ENCODE measurements around the gene MYO3B. TPM values are rescaled to one million over a fixed set of nuclear protein-coding genes. Genes with fewer than 3 reads are reported as not detected.

Gene MYO3B
- total and polyA plus RNA-seq, 2 of the 8 experiments (the other 6 are each of a cell fraction or from before 2014, with no cell fraction given): 0.17 to 0.19 TPM

GRCh38 chr2:170265321-170265720 is 87.4 kb downstream of the MYO3B start:
- H2BK20ac ChIP-seq (ENCODE audit: low read length): no peak overlapping the region
- no peak overlapping the region for H3K27ac ChIP-seq (ENCODE audit: low read depth, low read length)
- H3K27me3 ChIP-seq (replicated peaks in 1 of 4; ENCODE audit: control insufficient read depth in 3 of 4, extremely low read depth in 1 of 4, insufficient read depth in 3 of 4, low read length in 3 of 4): no peaks in the 10 kb centered on the region
- H4K8ac ChIP-seq (ENCODE audit: extremely low read depth, insufficient read depth, low read length): no peak overlapping the region
- H3K79me1 ChIP-seq (ENCODE audit: low read depth, low read length): no peaks in the 10 kb centered on the region
- H2BK120ac ChIP-seq (replicated peaks; ENCODE audit: low read depth, low read length): no peak overlapping the region
- no peaks in the 10 kb centered on the region for H3K79me2 ChIP-seq (ENCODE audit: control insufficient read depth in 1 of 2, insufficient read depth in 2 of 2, low read length in 2 of 2)
- no peak overlapping the region for H2AK5ac ChIP-seq (ENCODE audit: low read depth, low read length)
- H3K14ac ChIP-seq (ENCODE audit: insufficient read length): no peak overlapping the region
- no peak for TF ChIP-seq MAX (IDR thresholded peaks at IDR 0.05)
- H3K4me2 ChIP-seq (ENCODE audit: insufficient read depth in 1 of 2, low read depth in 2 of 2, low read length in 2 of 2): no peak overlapping the region
- H3K36me3 ChIP-seq (ENCODE audit: control insufficient read depth in 2 of 4, insufficient read depth in 4 of 4, low read length in 3 of 4): no peaks in the 10 kb centered on the region; a peak in 1 of 8 replicates
- no peak overlapping the region for H2BK15ac ChIP-seq (ENCODE audit: low read length)
- POLR2A ChIA-PET (ENCODE audit: partially characterized antibody): interaction anchor here (0.6 kb wide), 1 partner anchor 845 kb away, joined by 3 read pairs; no protein-coding TSS in a partner anchor
- DNase-seq (ENCODE audit: low read depth in 1 of 2, low spot score in 2 of 2) (no peak), FAIRE-seq (no peak)
- CTCF ChIA-PET (ENCODE audit: partially characterized antibody): interaction anchor here (1.3 kb wide), 1 partner anchor 32 kb away, joined by 3 read pairs; no protein-coding TSS in a partner anchor
- H3K56ac ChIP-seq (replicated peaks; ENCODE audit: insufficient read length, low read depth, low read length): no peak overlapping the region
- H3K9me3 ChIP-seq (ENCODE audit: insufficient read depth in 2 of 2, low read depth in 1 of 2, low read length in 1 of 2): peaks cover 0 to 3% of the 10 kb centered on the region in 2 experiments; a peak in 1 of 4 replicates
- no peaks in the 10 kb centered on the region for H4K20me1 ChIP-seq (replicated peaks in 1 of 2; ENCODE audit: control insufficient read depth in 1 of 2, insufficient read depth in 2 of 2, low read length in 2 of 2)
- no peak overlapping the region for H3K4ac ChIP-seq (replicated peaks; ENCODE audit: insufficient read length, low read depth, low read length)
- no peak overlapping the region for H3K18ac ChIP-seq (ENCODE audit: extremely low read depth, low read length)
- no peak overlapping the region for H3K23ac ChIP-seq (ENCODE audit: insufficient read length)
- H4K91ac ChIP-seq (replicated peaks; ENCODE audit: insufficient read length, low read length): no peak overlapping the region
- H2BK5ac ChIP-seq (ENCODE audit: low read depth, low read length): no peak overlapping the region
- H4K5ac ChIP-seq (ENCODE audit: insufficient read length, low read depth, low read length): no peak overlapping the region
- no peaks in the 10 kb centered on the region for H3K4me1 ChIP-seq (replicated peaks in 1 of 4; ENCODE audit: control insufficient read depth in 3 of 4, insufficient read depth in 4 of 4, low read length in 3 of 4)
- H3K9ac ChIP-seq (replicated peaks in 1 of 4; ENCODE audit: extremely low read depth in 1 of 4, low read depth in 3 of 4, low read length in 3 of 4): peak overlapping the region in 1 of 4 experiments; percentile 49; a peak in 1 of 7 replicates
- no peak overlapping the region for H3K4me3 ChIP-seq (ENCODE audit: extremely low read depth in 1 of 4, insufficient read depth in 2 of 4, low read depth in 3 of 4, low read length in 4 of 4)
- no peaks in the 10 kb centered on the region for H3K23me2 ChIP-seq (ENCODE audit: low read depth, low read length)
- H2BK12ac ChIP-seq (ENCODE audit: low read depth, low read length): no peak overlapping the region
- no peak overlapping the region for H2AFZ ChIP-seq (ENCODE audit: low read length)
